ENCODE results near the gene CFL2. TPM values are rescaled to one million over a fixed set of nuclear protein-coding genes. Genes with fewer than 3 reads are reported as not detected.

The CFL2 gene
- total and polyA plus RNA-seq, 2 of the 13 experiments (the other 11 are each of a cell fraction or from before 2014, with no cell fraction given), result 114 to 158 TPM

GRCh38 chr14:34688470-34689206, 25.8 kb downstream of the CFL2 start:
- H3K36me3 ChIP-seq (replicated peaks in 1 of 2; ENCODE audit: control insufficient read depth in 1 of 2, insufficient read depth in 2 of 2, low read length in 2 of 2), result no peaks in the 10 kb centered on the region
- no peak for ATAC-seq
- H3K9me3 ChIP-seq (ENCODE audit: low read length), result no peaks in the 10 kb centered on the region
- H3K27ac ChIP-seq (ENCODE audit: extremely low read length, insufficient read depth, low read length), result peak overlapping the region; percentile 72
- BruUV-seq (replicated peaks), result no TSS peak
- no peaks in the 10 kb centered on the region for H3K27me3 ChIP-seq (ENCODE audit: control insufficient read depth in 1 of 2, insufficient read depth in 2 of 2, low read length in 2 of 2)
- intact Hi-C loops (cut with micrococcal nuclease; ENCODE audit: unreplicated experiment) (no loop called here), in situ Hi-C loops (cut with HindIII; ENCODE audit: extremely low pct_ligation_motif_present, low pct_unique_long_range_greater_than_20kb) (no loop called here)
- DNase-seq (ENCODE audit: low spot score), result no peak
- 33% methylated on average over 3 of the region's 3 CpGs for WGBS (ENCODE audit: low lambda C conversion rate)
- H3K4me2 ChIP-seq (ENCODE audit: low read depth, low read length), result peak overlapping the region; percentile 48
- no peak overlapping the region; a peak in 1 of 6 replicates for H3K4me3 ChIP-seq (replicated peaks in 1 of 3; ENCODE audit: insufficient read depth in 1 of 3, low read depth in 2 of 3, low read length in 3 of 3)
- CTCF ChIA-PET (ENCODE audit: low intra/inter-chr PET ratio, low total read pairs), result interaction anchor here (0.6 to 1.1 kb wide), 2 partner anchors 34 to 89 kb away, joined by 3 read pairs; no protein-coding TSS in a partner anchor
- FAIRE-seq, result no peak
- peaks cover 82% of the 10 kb centered on the region for H3K4me1 ChIP-seq (ENCODE audit: insufficient read depth, low read length)
- no peaks in the 10 kb centered on the region for H4K20me1 ChIP-seq (ENCODE audit: insufficient read depth, low read length)
- peak overlapping the region; percentile 4; the same call in 1 of the 2 replicates for H3K9ac ChIP-seq (ENCODE audit: insufficient read depth, low read depth, low read length)
- no peaks in the 10 kb centered on the region for H3K79me2 ChIP-seq (ENCODE audit: insufficient read depth, low read length)
- H2AFZ ChIP-seq (ENCODE audit: low read length), result no peak overlapping the region
- POLR2A ChIA-PET, result interaction anchor here (0.8 to 3.1 kb wide), 6 partner anchors 11 to 352 kb away, joined by 3 to 17 read pairs (median 4); partner anchors contain the start of gene CFL2
- TF ChIP-seq GZF1 (CRISPR knock-in tag; IDR thresholded peaks at IDR 0.05) (peak; percentile 2; the same call in 1 of the 2 replicates), TBX2 (CRISPR knock-in tag; IDR thresholded peaks at IDR 0.05; ENCODE audit: borderline replicate concordance) (no peak), HMGXB3 (CRISPR knock-in tag; IDR thresholded peaks at IDR 0.05; ENCODE audit: borderline replicate concordance) (0 out of 2 replicates have a peak, but pooled peaks have one; percentile 47), MEF2D (CRISPR knock-in tag; IDR thresholded peaks at IDR 0.05) (0 out of 2 replicates have a peak, but pooled peaks have one; percentile 4), ZNF264 (CRISPR knock-in tag; IDR thresholded peaks at IDR 0.05) (0 out of 2 replicates have a peak, but pooled peaks have one; percentile 31), REL (CRISPR knock-in tag; conservative IDR thresholded peaks at IDR 0.05) (no peak), ZNF747 (CRISPR knock-in tag; IDR thresholded peaks at IDR 0.05; ENCODE audit: borderline replicate concordance) (no peak), MIER2 (CRISPR knock-in tag; IDR thresholded peaks at IDR 0.05) (peak; percentile 81), GATAD2A (CRISPR knock-in tag; IDR thresholded peaks at IDR 0.05) (no peak; the same call in 1 of the 2 replicates)
- TF ChIP-seq, protein P1, sequence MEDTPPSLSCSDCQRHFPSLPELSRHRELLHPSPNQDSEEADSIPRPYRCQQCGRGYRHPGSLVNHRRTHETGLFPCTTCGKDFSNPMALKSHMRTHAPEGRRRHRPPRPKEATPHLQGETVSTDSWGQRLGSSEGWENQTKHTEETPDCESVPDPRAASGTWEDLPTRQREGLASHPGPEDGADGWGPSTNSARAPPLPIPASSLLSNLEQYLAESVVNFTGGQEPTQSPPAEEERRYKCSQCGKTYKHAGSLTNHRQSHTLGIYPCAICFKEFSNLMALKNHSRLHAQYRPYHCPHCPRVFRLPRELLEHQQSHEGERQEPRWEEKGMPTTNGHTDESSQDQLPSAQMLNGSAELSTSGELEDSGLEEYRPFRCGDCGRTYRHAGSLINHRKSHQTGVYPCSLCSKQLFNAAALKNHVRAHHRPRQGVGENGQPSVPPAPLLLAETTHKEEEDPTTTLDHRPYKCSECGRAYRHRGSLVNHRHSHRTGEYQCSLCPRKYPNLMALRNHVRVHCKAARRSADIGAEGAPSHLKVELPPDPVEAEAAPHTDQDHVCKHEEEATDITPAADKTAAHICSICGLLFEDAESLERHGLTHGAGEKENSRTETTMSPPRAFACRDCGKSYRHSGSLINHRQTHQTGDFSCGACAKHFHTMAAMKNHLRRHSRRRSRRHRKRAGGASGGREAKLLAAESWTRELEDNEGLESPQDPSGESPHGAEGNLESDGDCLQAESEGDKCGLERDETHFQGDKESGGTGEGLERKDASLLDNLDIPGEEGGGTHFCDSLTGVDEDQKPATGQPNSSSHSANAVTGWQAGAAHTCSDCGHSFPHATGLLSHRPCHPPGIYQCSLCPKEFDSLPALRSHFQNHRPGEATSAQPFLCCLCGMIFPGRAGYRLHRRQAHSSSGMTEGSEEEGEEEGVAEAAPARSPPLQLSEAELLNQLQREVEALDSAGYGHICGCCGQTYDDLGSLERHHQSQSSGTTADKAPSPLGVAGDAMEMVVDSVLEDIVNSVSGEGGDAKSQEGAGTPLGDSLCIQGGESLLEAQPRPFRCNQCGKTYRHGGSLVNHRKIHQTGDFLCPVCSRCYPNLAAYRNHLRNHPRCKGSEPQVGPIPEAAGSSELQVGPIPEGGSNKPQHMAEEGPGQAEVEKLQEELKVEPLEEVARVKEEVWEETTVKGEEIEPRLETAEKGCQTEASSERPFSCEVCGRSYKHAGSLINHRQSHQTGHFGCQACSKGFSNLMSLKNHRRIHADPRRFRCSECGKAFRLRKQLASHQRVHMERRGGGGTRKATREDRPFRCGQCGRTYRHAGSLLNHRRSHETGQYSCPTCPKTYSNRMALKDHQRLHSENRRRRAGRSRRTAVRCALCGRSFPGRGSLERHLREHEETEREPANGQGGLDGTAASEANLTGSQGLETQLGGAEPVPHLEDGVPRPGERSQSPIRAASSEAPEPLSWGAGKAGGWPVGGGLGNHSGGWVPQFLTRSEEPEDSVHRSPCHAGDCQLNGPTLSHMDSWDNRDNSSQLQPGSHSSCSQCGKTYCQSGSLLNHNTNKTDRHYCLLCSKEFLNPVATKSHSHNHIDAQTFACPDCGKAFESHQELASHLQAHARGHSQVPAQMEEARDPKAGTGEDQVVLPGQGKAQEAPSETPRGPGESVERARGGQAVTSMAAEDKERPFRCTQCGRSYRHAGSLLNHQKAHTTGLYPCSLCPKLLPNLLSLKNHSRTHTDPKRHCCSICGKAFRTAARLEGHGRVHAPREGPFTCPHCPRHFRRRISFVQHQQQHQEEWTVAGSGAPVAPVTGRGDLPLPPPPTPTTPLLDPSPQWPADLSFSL (CRISPR knock-in tag; IDR thresholded peaks at IDR 0.05), result no peak
- TF ChIP-seq, protein P2, sequence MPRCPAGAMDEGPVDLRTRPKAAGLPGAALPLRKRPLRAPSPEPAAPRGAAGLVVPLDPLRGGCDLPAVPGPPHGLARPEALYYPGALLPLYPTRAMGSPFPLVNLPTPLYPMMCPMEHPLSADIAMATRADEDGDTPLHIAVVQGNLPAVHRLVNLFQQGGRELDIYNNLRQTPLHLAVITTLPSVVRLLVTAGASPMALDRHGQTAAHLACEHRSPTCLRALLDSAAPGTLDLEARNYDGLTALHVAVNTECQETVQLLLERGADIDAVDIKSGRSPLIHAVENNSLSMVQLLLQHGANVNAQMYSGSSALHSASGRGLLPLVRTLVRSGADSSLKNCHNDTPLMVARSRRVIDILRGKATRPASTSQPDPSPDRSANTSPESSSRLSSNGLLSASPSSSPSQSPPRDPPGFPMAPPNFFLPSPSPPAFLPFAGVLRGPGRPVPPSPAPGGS (CRISPR knock-in tag; IDR thresholded peaks at IDR 0.05), result no peak

Data from HepG2 (cell line).